GM21786 (cell line): Measurements from ENCODE around the gene ADAMTSL1.
A peak's percentile ranks its signal among the peaks of the same experiment; 100 is the strongest.

ENCODE experiments used
- ATAC-seq: cut with Tn5 transposase; IDR thresholded peaks from one replicate; pipeline ENCODE4 v1.9.1; 2021; ENCODE audit not compliant: unreplicated experiment

Gene ADAMTSL1

DNA sequence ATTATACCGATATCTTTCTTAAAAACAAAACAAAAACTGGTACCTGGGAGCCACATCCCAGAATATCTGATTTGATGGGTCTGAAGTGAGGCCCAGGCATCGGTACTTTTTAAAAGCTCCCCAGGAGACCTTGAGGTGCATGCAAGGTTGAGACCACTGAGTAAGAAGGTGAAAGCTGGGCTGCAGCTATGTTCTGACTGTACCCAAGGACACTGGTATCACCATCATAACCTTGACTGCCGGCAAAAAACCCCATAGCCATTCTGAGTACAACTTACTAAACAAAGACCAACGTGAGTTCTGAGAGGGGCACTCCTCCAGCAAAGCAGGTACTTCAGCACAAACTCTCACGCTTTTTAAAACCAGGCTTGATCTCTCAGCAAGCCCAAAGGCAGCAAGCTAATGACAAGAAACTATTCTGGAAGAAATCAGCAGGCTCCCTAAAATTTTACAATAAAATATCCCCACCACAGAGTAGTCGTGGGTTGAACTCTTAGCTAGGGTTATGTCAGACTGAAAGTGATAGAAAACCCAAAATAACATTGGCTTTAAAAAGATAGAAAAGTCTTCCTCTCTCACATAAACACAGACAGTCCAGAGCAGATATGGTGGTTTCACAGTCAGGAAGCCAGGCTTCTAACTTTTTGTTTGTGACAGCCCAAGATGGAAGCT is 295.1 kb downstream of the ADAMTSL1 start:
- peak; percentile 88 for ATAC-seq

GRCh38 chr9:18770131-18770908 is 296.4 kb downstream of the ADAMTSL1 start:
- no peak for ATAC-seq

DNA sequence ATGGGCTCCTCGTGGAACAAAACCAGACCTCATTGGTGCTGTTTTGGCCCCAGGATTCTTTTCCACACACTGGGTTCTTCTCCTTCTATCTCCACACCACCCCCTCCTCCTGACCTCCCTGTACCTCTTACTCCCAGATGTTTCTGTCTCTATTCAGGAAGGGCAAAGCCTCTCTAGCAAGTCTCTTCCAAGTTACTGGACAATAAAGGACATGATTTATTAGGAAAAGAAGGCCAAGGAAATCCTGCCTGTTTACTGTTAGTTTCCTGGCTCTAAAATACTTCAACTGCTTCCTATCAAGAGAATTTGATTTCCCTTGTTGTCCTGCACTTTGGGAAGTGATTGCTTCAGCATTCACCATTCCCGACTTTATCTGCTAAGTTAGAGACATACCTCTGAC is 297.1 kb downstream of the ADAMTSL1 start:
- ATAC-seq, result no peak

DNA sequence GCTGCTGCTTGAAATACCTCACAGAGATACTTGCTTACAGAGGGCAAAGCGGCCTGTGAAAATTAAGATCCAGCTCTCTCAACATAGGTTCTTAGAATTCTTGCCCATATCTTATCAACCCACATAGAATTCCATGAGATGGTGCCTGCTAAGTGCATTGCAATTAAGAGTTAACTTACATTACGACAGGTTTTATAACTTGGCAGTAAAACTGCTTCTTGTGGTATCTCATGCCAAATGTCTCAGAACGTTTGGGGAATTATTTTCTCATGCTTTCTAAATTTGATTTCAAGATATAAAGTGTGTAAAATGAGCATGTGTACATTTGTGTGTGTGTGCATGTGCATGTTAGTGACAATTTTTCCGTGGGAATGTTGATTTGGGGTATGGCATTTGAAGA is 297.8 kb downstream of the ADAMTSL1 start:
- ATAC-seq, result no peak

DNA sequence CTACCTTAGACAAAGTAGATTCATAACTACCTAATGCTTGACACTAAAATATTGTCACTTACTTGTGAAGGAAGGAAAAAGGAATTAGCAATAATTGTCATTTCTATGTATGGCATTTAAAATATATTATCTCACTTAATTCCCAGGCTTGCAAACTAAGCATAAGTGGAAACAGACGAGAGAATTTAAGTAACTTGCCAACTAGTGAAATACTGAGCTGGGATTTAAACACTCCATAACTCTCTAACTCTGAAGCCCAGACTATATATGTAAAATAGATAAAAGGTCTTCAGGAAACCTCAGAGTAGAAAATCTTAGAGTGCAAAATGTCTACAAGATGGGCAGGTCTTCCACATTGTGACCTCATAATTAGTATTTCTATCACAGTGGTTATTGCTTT is 301.3 kb downstream of the ADAMTSL1 start:
- no peak for ATAC-seq

GRCh38 chr9:18775930-18776329 is 302.0 kb downstream of the ADAMTSL1 start:
- no peak for ATAC-seq

- no peak for ATAC-seq
Observed at GRCh38 chr9:18776836-18777820, 303.2 kb downstream of the ADAMTSL1 start.

DNA sequence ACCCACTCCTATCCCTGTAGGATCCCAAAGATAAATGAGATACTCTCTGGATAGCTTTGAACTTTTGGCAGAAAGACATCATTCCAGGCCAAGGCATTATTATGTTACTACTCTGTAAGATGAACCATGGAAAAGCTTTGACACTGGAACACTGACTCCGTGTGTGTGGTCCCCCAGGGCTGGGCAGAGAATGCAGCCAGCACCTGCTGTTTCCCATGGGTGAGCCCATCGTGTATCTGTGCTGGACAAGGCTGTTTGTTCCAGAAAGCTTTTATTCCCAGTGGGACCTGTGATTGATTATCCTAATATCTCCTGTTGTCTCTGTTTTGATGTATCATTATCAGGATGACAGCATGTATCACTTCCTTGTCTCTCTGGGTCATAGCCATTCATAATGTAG is 304.2 kb downstream of the ADAMTSL1 start:
- no peak for ATAC-seq

DNA sequence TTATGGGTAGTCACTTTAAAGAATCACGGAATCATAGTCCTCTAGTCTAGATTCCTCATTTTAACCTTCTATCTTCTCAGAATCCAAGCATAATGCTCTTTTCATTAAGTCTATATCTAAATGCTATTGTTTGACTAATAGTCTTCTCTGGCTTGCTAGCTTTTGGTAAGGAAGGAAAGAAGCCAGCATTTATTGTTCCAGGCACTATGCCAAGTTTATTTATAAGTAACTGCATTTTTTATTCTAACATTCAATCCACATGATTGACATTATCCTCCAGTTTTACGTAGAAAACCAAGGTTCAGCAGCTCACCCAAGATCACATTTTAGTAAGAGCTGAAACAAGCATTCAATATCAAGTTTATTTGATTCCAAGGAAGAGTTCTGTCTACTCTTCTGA is 304.9 kb downstream of the ADAMTSL1 start:
- no peak for ATAC-seq

DNA sequence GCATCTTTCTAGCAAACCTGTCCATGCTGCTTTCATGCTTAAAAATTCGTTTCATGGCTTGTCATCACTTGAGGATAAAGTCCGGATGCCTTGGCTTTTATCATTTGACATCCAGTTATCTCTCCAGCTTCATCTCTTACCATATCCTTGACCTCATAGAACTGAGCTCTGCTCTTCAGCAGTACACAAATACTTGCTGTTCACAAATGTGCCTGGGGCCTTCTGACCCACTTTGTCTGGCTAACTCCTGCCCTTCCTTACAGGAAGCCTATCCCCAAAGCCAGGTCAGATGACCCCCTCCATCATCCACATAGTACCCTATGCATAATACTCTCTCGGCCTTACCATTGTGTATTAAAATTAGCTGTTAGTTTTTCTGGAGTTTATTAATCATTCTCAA is 310.0 kb downstream of the ADAMTSL1 start:
- ATAC-seq, result no peak

- ATAC-seq, result no peak
Observed at GRCh38 chr9:18785604-18786003, 311.7 kb downstream of the ADAMTSL1 start.

GRCh38 chr9:18786196-18786595 is 312.2 kb downstream of the ADAMTSL1 start:
- ATAC-seq, result no peak

DNA sequence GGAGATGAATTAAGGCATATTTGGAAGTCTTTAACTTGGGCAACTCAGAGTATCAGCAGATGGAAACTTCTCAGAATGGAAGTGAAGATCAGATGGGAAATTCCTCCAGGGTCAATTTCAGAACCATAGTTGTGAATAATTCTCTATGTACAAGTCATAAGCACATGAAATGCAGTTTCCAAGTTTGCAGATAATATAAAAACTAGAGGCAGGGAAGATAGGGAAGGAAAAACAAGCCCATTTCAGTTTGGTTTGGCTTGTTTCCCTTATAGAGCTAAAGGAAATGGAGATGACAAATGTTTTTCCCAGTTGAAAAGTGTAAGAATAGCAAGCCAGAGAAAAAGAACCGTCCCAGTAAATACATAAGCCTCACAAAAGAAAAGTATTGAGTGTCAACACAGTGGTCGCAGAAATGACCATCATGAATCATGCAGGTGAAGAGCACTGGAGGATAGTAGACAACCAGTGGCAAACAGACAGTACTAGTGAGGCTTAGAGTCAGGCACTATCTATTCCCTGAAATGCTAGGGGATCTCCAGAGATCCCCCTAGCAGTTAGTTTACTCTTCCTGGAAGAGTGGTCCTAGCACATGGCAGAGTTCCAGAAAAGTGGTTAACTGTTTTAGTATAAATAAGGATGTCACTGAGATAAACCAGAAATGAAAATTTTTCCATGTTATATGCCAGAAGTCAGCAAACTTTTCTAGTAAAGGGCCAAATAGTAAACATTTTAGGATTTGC is 313.1 kb downstream of the ADAMTSL1 start:
- no peak for ATAC-seq

- no peak for ATAC-seq
Observed at GRCh38 chr9:18788256-18788655, 314.3 kb downstream of the ADAMTSL1 start.

DNA sequence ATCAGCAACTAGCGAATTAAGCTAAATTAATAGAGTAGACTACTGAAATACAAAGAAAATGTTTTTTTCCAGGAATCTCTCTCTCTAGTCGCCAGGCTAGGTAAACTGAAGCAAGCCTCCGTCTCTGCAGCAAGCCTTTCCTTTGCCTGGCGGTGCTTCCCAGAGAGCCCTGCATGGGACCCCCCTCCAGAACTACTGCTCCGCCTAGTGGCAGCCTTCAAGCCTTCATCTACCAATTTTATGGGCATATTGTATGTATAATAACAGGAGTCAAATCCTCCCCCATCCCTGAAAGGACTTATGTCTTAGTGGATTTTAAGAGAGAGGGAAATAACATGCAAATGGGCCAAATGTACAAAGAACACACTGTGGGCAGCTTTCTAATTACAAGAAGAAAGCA is 317.1 kb downstream of the ADAMTSL1 start:
- ATAC-seq, result no peak

GRCh38 chr9:18793122-18793521 is 319.2 kb downstream of the ADAMTSL1 start:
- no peak for ATAC-seq

GRCh38 chr9:18795947-18796671 is 322.2 kb downstream of the ADAMTSL1 start:
- ATAC-seq, result no peak

DNA sequence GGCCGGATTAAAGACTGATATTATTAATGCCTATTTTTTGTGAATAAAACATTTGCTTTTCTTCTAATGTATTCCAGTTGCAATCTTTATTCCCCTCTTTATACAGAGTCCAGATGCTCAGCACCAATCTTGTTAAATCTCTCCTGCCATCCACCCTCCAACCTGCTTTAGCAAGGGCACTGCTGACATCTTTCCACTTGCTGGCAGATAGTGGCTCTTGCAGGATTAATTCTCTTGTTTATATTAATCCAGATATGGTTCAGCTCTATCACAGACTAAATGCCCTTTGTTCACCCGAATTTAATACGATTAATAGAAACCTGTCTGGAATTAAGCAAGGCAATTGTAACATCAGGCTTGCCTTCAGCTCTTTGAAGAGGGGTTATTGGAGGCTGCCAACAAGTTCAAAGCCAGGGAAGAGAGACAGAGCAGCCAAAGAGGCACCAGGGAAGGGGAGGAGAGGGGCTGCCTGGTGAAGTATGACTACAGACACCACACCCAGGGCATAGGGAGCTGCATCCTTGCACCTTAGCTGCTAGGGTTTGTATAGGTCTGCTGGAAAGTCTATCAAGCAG is 322.8 kb downstream of the ADAMTSL1 start:
- no peak for ATAC-seq

- no peak for ATAC-seq
Observed at GRCh38 chr9:18798106-18798505, 324.2 kb downstream of the ADAMTSL1 start.
